Activated naive CD8-positive, alpha-beta T cell (primary cell): ENCODE results near the gene DNAH2.

Experiments
- H3K27ac Mint-ChIP-seq: one replicate; pipeline ENCODE4 v1.8.0; 2021; ENCODE audit warnings: mixed read lengths
- H3K27me3 Mint-ChIP-seq: one replicate; pipeline ENCODE4 v1.8.0; 2021; ENCODE audit warnings: mixed read lengths
- H3K36me3 Mint-ChIP-seq: one replicate; pipeline ENCODE4 v1.8.0; 2021; ENCODE audit warnings: mixed read lengths
- H3K4me1 Mint-ChIP-seq: one replicate; pipeline ENCODE4 v1.8.0; 2021; ENCODE audit warnings: low read depth, mixed read lengths
- H3K4me3 Mint-ChIP-seq: one replicate; pipeline ENCODE4 v1.8.0; 2021; ENCODE audit warnings: mild to moderate bottlenecking, mixed read lengths
- H3K9me3 Mint-ChIP-seq: one replicate; pipeline ENCODE4 v1.8.0; 2021; ENCODE audit warnings: low read depth, mixed read lengths

The DNAH2 gene

DNA sequence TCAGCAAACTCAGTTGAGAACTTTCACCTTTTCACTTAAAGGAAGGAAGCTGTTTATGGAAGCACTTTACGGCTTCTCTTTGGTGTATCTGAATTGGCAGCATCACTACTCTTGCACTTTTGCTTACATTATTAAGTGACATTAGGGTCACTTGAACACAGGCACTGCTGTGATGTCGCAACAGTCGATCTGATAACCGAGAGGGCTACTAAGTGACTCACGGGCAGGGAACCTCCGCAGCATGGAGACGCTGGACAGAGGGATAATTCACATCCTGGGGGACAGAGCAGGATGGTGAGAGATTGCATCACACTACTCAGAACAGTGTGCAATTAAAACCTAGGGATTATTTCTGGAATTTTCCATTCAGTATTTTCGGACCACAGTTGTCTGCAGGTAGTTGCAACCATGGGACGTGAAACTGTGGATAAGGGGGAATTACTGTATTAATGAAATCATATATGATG is 56.5 kb downstream of the DNAH2 start:
- Mint-ChIP-seq H3K36me3 (no peaks in the 10 kb centered on the region), H3K4me1 (no peaks in the 10 kb centered on the region), H3K9me3 (no peaks in the 10 kb centered on the region), H3K27ac (no peak overlapping the region), H3K4me3 (no peak overlapping the region), H3K27me3 (peaks cover 16% of the 10 kb centered on the region)

DNA sequence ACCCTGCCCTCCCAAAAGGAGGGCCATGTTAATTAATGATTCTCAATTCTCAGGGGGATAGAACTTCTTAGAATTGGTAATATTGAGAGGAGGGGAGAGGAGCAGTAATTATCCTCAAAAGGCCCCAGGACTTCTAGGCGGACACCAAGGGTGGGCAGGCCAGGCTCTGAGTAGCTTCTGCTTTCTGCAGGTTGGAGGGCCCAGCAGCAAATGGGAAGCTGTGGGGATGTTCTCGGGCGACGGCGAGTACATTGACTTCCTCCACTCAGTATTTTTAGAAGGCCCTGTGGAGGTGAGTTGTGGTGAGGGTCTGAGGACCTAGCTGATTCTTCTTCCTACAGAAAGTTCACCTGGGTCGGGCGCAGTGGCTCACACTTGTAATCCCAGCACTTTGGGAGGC is 57.5 kb downstream of the DNAH2 start:
- Mint-ChIP-seq H3K27ac (no peak overlapping the region), H3K4me3 (no peak overlapping the region), H3K27me3 (peaks cover 16% of the 10 kb centered on the region), H3K36me3 (no peaks in the 10 kb centered on the region), H3K9me3 (no peaks in the 10 kb centered on the region), H3K4me1 (no peaks in the 10 kb centered on the region)

DNA sequence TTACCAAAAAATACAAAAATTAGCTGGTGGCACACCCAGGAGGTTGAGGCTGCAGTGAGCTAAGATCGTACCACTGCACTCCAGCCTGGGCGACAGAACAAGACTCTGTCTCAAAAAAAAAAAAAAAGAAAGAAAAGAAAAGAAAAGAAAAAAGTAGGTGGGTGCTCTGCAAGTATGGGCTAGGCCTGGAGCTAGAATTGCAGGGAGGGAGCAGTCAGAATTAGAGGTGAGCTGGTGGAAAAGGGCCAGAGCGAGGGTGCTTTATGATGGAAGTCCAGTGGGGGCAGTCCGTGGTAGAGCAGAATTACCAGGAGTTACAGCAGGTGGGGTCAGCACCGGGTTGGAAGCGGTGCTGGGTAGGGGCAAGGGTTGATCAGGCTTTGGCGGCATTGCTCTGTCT is 59.5 kb downstream of the DNAH2 start:
- Mint-ChIP-seq H3K9me3 (no peaks in the 10 kb centered on the region), H3K36me3 (no peaks in the 10 kb centered on the region), H3K27me3 (peaks cover 16% of the 10 kb centered on the region)

DNA sequence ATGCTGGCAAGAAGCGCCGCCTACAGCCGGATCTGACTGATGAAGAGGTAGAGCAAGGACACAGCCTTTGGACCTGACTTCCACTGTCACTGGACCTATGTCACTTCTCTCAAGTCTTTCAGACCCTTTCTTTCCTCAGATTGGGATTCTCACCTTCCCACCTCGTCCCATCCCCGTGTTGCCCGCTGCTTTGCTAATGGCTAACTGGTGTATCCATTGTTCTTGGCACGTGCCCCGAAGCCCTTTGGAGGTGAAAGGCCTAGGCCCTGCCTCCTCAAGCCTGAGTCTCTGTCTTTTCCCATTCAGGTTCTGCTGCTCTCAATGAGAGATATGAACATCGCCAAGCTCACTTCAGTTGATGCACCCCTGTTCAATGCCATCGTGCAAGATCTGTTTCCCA is 63.2 kb downstream of the DNAH2 start:
- H3K9me3 Mint-ChIP-seq: no peaks in the 10 kb centered on the region
- peaks cover 1% of the 10 kb centered on the region for H3K27me3 Mint-ChIP-seq
- H3K4me3 Mint-ChIP-seq: no peak overlapping the region
- H3K4me1 Mint-ChIP-seq: no peaks in the 10 kb centered on the region
- no peak overlapping the region for H3K27ac Mint-ChIP-seq
- no peaks in the 10 kb centered on the region for H3K36me3 Mint-ChIP-seq

More for the DNA sequence above, 59.5 kb downstream of the DNAH2 start:
- Mint-ChIP-seq H3K27ac (no peak overlapping the region), H3K4me1 (no peaks in the 10 kb centered on the region), H3K4me3 (no peak overlapping the region)

DNA sequence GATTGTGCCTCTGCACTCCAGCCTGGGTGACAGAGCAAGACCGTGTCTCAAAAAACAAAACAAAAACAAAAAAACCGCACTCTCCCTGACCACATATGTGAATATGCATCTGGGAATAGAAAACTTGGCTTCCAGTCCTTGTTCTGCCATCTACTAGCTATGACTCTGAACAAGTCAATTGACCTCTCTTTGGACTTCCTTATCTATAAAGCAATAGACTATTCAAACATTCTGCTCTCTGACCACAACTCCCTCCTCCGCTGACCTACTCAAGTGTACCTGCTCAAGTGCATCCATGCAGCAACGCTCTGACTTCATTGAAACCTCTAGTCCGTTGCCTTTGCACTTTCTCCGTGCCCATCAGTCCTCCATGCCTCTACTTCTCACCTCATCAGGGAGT is 63.9 kb downstream of the DNAH2 start:
- H3K36me3 Mint-ChIP-seq: no peaks in the 10 kb centered on the region
- no peaks in the 10 kb centered on the region for H3K27me3 Mint-ChIP-seq
- no peak overlapping the region for H3K4me3 Mint-ChIP-seq
- no peak overlapping the region for H3K27ac Mint-ChIP-seq
- H3K4me1 Mint-ChIP-seq: no peaks in the 10 kb centered on the region
- no peaks in the 10 kb centered on the region for H3K9me3 Mint-ChIP-seq

DNA sequence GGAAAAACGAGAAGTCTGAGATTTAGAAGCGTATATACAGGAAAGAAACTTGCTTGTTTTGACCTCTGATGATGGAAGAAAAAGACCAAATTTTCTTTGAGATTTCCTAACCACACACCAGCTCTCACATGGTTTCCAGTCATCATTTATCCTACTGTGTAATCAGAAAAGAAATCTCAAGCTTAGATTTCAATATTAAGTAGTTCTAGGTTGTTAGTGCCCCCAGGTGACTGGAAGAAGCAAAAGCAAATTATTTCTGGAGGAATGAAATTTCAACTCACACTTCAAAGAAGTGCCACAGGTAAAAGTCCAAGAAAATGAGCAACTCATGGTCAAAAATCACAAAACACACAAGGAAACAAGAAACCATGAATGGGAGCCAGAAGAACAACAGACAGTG is 64.7 kb downstream of the DNAH2 start:
- H3K4me3 Mint-ChIP-seq: no peak overlapping the region
- no peaks in the 10 kb centered on the region for H3K36me3 Mint-ChIP-seq
- no peaks in the 10 kb centered on the region for H3K4me1 Mint-ChIP-seq
- no peak overlapping the region for H3K27ac Mint-ChIP-seq
- no peaks in the 10 kb centered on the region for H3K9me3 Mint-ChIP-seq
- no peaks in the 10 kb centered on the region for H3K27me3 Mint-ChIP-seq

DNA sequence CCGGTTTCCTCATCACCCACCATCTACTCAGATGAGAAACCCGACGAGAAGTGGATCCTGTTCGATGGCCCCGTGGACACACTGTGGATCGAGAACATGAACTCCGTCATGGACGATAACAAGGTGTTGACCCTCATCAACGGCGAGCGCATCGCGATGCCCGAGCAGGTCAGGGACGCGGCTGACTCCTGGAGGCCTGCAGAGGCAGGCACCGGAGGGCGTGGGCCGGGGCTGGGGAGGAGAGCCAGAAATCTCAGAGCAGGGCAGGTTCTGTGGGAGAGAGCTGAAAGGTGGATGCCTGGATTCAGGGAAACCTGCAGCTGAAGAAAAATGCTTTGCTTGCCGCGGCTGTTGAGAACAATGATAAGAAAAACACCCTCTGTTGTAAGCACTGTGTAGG is 69.3 kb downstream of the DNAH2 start:
- Mint-ChIP-seq H3K9me3 (no peaks in the 10 kb centered on the region), H3K36me3 (no peaks in the 10 kb centered on the region), H3K4me1 (no peaks in the 10 kb centered on the region), H3K27me3 (no peaks in the 10 kb centered on the region), H3K27ac (no peak overlapping the region), H3K4me3 (no peak overlapping the region)

DNA sequence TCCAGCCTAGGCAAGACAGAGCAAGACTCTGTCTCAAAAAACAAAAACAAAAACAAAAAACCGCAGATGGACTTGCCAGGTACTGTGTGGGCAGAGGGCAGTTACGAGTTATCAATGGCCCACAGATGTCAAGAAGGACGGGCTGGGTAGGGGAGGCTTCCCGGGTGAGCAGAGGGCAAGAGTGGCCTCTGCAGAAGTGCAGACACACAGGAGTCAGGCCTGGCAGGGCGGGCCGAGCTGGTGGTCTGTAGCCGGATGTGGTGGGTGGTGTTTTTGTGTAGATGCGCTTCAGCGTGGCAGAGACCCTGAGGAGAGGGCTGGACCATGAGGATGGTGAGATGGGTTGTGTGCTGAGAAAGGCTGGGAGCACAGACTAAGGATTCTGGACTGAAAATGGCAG is 71.6 kb downstream of the DNAH2 start:
- Mint-ChIP-seq H3K36me3 (no peaks in the 10 kb centered on the region), H3K27ac (no peak overlapping the region)

DNA sequence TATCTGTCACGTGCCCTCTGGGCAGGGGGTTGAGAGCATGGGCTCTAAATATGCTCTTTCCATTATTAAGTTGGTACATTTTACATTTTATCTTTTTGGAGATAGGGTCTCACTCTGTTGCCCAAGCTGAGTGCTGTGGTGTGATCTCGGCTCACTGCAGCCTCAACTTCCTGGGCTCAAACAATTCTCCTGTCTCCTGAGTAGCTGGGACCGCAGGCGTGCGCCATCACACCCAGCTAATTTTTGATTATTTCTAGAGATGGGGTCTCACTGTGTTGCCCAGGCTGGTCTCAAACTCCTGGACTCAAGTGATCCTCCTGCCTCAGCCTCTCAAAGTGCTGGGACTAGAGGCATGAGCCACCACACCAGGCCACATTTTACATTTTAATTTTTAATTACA is 72.6 kb downstream of the DNAH2 start:
- no peaks in the 10 kb centered on the region for H3K27me3 Mint-ChIP-seq
- H3K36me3 Mint-ChIP-seq: no peaks in the 10 kb centered on the region
- H3K4me3 Mint-ChIP-seq: no peak overlapping the region
- H3K9me3 Mint-ChIP-seq: no peaks in the 10 kb centered on the region
- no peak overlapping the region for H3K27ac Mint-ChIP-seq
- no peaks in the 10 kb centered on the region for H3K4me1 Mint-ChIP-seq

More for the DNA sequence above, 71.6 kb downstream of the DNAH2 start:
- Mint-ChIP-seq H3K27me3 (no peaks in the 10 kb centered on the region), H3K4me1 (no peaks in the 10 kb centered on the region), H3K9me3 (no peaks in the 10 kb centered on the region), H3K4me3 (no peak overlapping the region)

DNA sequence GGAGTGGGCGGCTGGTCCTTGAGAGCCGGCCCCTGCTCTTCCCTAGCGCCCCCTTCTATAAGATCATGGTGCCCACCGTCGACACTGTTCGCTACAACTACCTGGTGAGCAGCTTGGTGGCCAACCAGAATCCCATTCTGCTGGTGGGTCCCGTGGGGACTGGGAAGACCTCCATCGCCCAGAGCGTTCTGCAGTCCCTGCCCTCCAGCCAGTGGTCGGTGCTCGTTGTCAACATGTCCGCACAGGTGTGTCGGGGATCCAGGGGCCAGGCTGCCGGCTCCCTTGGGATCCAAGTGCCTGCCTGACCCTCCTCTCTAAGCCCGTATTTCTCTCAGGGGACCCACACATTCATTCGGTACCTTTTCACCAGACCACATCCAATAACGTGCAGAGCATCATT is 75.1 kb downstream of the DNAH2 start:
- H3K27me3 Mint-ChIP-seq: no peaks in the 10 kb centered on the region
- H3K27ac Mint-ChIP-seq: no peak overlapping the region
- no peaks in the 10 kb centered on the region for H3K9me3 Mint-ChIP-seq
- no peaks in the 10 kb centered on the region for H3K4me1 Mint-ChIP-seq
- no peak overlapping the region for H3K4me3 Mint-ChIP-seq
- no peaks in the 10 kb centered on the region for H3K36me3 Mint-ChIP-seq

DNA sequence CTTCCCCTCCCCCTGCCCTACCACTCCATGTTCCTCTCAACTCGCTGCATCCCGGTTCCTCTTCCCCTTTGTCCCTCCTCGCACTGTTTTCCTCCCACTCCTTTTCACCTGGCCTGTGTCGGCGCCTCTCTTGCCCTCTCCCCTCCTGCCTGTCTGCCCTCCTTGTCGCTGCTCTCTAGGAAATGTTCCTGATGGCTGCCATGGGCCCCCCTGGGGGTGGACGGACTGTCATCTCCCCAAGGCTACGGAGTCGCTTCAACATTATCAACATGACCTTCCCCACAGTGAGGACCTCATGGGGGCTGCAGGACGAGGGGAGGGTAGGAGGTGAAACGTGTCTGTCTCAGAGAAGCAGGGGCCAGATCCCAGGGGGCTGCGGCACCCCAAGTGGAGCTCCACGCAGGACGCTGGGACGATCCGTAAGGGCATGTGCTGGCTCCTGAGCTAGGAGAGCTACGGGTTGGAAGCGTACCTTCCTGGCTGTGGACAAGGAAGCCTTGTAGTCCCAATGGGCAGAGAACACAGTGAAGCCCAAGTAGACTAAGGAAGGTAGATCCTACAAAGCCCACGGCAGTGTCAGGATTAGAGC is 76.6 kb downstream of the DNAH2 start:
- H3K27me3 Mint-ChIP-seq: no peaks in the 10 kb centered on the region
- no peak overlapping the region for H3K27ac Mint-ChIP-seq
- no peaks in the 10 kb centered on the region for H3K36me3 Mint-ChIP-seq
- H3K4me1 Mint-ChIP-seq: no peaks in the 10 kb centered on the region
- no peaks in the 10 kb centered on the region for H3K9me3 Mint-ChIP-seq
- no peak overlapping the region for H3K4me3 Mint-ChIP-seq

DNA sequence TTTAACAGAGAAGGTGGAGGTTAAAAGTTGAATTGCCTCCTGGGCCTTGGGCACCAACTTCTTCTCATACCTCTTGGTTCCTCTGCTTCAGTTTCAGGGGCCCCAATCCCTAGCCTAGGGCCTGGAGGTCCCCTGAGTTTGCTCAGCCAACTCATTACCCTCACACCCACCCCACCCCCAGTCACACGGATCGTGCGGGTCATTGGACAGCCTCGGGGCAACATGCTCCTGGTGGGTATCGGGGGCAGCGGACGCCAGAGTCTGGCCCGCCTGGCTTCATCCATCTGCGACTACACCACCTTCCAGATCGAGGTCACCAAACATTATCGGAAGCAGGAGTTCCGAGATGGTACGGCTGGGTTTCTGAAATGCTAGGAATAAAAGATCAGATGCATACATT is 80.4 kb downstream of the DNAH2 start:
- H3K4me3 Mint-ChIP-seq: no peak overlapping the region
- H3K36me3 Mint-ChIP-seq: no peaks in the 10 kb centered on the region
- H3K27ac Mint-ChIP-seq: no peak overlapping the region
- H3K9me3 Mint-ChIP-seq: no peaks in the 10 kb centered on the region
- H3K27me3 Mint-ChIP-seq: no peaks in the 10 kb centered on the region
- H3K4me1 Mint-ChIP-seq: no peaks in the 10 kb centered on the region

DNA sequence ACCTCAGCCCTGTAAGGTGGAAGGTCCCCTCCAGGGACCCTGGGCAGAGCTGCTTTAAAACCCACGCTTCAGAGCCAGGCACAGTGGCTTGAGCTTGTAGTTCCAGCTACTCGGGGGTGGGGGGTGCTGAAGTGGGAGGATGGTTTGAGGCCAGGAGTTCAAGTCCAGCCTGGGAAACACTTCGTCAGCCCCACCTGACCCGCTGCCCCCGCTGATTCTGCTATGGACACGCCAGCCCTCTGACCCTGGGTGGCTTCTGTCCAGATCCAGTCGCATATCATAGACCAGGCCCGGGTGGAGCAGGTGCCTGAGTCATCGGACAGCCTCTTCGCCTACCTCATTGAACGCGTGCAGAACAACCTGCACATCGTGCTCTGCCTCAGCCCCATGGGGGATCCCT is 81.3 kb downstream of the DNAH2 start:
- Mint-ChIP-seq H3K36me3 (no peaks in the 10 kb centered on the region), H3K27me3 (no peaks in the 10 kb centered on the region), H3K4me3 (no peak overlapping the region), H3K9me3 (no peaks in the 10 kb centered on the region), H3K27ac (no peak overlapping the region), H3K4me1 (no peaks in the 10 kb centered on the region)

DNA sequence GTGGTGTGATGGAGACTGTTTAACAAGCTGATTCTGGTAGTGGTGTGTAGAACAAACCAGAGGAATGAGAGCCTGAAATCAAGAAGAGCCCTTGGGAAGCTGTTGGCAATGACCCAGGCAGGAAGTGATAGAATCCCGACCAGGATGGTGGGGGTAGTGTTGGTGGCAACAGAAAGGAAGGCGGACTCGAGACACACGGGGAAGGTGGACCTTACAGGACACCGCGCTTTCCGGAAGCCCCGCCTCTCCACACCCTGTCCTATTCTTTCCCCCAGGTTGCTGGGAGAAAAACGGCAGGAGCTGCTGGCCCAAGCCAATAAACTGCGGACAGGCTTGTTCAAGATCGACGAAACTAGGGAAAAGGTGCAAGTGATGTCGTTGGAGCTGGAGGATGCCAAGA is 86.4 kb downstream of the DNAH2 start:
- no peaks in the 10 kb centered on the region for H3K4me1 Mint-ChIP-seq
- H3K4me3 Mint-ChIP-seq: no peak overlapping the region
- no peaks in the 10 kb centered on the region for H3K27me3 Mint-ChIP-seq
- H3K9me3 Mint-ChIP-seq: no peaks in the 10 kb centered on the region
- H3K36me3 Mint-ChIP-seq: no peaks in the 10 kb centered on the region
- no peak overlapping the region for H3K27ac Mint-ChIP-seq

DNA sequence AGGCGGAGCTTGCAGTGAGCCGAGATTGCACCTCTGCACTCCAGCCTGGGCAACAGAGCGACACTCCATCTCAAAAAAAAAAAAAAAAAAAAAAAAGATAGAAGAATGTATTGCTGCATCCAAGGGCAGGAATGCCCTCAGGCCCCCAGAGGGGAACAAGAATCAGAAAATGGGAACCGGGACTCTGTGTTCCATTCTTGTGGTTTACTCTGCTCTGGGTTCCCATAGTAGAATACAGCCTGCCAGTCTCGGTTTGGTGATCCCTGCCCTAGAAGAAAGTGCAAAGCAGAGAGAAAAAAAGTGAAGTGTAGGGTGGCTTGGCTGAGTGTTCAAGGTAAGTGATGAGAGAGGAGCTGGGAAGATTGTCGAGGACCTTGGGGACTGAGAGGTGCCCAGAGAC is 89.0 kb downstream of the DNAH2 start:
- no peaks in the 10 kb centered on the region for H3K27me3 Mint-ChIP-seq
- H3K4me3 Mint-ChIP-seq: no peak overlapping the region
- H3K27ac Mint-ChIP-seq: no peak overlapping the region
- no peaks in the 10 kb centered on the region for H3K9me3 Mint-ChIP-seq
- no peaks in the 10 kb centered on the region for H3K36me3 Mint-ChIP-seq
- peaks cover 9% of the 10 kb centered on the region for H3K4me1 Mint-ChIP-seq

DNA sequence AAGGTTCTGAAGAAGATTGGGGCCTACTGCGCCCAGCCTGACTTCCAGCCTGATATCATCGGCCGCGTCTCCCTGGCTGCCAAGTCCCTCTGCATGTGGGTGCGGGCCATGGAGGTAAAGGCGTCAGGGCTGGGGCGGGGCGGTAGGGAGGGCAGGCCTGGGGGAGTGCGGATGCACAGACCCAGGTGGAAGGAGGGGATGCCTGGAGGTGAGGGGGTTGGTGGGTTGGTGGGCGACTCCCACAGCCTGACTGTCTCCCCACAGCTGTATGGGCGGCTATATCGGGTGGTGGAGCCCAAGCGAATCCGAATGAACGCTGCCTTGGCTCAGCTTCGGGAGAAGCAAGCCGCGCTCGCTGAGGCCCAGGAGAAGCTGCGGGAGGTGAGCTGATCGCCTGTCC is 89.7 kb downstream of the DNAH2 start:
- Mint-ChIP-seq H3K27me3 (no peaks in the 10 kb centered on the region), H3K36me3 (no peaks in the 10 kb centered on the region), H3K9me3 (no peaks in the 10 kb centered on the region), H3K4me1 (peaks cover 9% of the 10 kb centered on the region), H3K27ac (no peak overlapping the region), H3K4me3 (no peak overlapping the region)
